ENCODE data around the gene GPR42. TPM values are rescaled to one million over a fixed set of nuclear protein-coding genes. Genes with fewer than 3 reads are reported as not detected.
"Not testable (repeated sequence)": the region's sequence is repeated elsewhere in the genome, so short reads cannot be mapped to it uniquely, and the experiment has no call there.

The GPR42 gene
- total RNA-seq, 1 donor from 2014 or later: 0.18 TPM

DNA sequence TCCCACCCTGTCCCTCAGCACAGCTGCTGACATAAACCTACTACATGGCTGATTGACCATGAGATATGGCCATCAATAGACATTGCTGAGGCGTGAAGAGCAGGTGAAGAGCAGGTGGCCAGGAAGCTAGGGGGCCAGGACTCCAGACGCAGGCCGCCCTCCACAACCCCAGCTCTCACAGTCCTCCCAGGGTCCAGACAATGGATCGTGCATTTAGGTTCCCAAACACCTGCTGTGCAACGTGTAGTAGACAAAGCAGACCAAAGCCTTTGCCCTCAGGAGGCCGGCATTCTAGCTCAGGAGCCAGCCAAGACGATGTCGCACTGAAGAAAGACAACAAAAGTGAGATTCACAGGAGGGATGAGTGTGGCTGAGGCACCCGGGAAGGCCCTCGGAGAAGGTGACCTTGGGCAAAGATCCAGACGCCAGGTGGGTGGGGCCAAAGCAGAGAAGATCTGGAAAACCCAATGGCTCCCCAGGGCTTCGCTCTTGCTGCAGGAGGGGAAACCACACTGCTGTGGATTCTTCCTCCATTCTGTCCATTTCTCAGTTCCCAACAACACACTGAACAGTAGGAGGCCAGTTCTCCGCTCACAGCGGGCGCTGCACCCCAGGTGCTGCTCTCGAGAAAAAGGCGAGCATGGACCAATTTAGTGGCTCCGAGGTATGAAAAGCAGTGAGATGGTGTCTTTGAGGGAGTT is 21.8 kb upstream of the GPR42 start:
- peak overlapping the region; percentile 57 for H3K27ac Mint-ChIP-seq
- no peaks in the 10 kb centered on the region for H3K9me3 Mint-ChIP-seq
- peaks cover 36% of the 10 kb centered on the region for H3K4me1 Mint-ChIP-seq (ENCODE audit: low read depth)
- intact Hi-C loops (cut with micrococcal nuclease): loop anchor here (5.0 kb wide), 2 partner anchors 82 to 192 kb away; partner anchors contain the start of gene USF2
- no peaks in the 10 kb centered on the region for H3K27me3 Mint-ChIP-seq (ENCODE audit: low read depth)
- H3K36me3 Mint-ChIP-seq (ENCODE audit: low read depth): no peaks in the 10 kb centered on the region
- no peak overlapping the region for H3K4me3 Mint-ChIP-seq (ENCODE audit: low read depth)
- DNase-seq (ENCODE audit: low spot score): no peak

DNA sequence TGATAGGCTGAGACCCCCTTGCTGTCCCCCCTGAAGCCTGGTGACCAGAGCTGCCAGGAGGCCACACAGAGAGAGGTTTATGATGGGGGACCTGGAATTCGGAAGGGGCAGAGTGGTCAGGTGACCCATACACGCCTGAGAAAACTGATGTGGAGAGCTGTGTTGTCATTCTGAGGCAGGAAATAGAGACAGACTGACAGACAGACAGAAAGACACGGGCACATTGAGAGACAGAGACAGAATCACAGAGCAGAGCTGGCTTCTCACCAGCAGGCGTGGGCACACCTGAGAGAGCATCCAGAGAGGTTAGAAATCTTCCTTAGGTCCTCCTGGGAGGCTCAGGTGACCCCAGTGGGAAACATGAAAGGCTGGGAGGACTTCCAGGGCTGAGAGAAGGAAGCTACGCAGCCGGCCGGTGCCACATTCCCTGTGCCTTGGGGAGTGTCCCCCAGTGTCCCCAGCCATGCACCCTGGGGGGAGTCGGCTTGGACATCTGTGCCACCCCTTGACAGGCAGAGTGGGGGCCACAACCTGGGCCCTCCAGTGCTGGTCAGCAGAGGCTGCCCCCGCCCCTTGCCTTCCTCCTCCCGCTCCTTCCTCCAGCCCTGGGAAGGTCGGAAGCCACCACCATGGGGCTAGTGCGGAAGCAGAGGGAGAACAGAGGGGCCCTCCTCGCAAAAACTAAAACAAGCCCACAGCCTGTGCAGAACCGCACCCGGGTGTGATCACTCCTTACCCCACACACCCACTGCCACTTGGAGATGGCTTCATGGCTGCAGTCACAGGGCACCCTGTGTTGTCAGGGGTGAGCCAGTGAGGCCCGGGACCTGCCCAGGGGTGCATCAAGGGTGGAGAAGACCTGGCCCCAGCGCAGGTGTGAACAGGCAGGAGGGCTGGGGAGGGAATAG is 21.0 kb upstream of the GPR42 start:
- H3K4me3 Mint-ChIP-seq (ENCODE audit: low read depth): no peak overlapping the region
- H3K9me3 Mint-ChIP-seq: no peaks in the 10 kb centered on the region
- peak overlapping the region; percentile 57 for H3K27ac Mint-ChIP-seq
- peaks cover 36% of the 10 kb centered on the region for H3K4me1 Mint-ChIP-seq (ENCODE audit: low read depth)
- no peak for DNase-seq (ENCODE audit: low spot score)
- no peaks in the 10 kb centered on the region for H3K27me3 Mint-ChIP-seq (ENCODE audit: low read depth)
- intact Hi-C loops (cut with micrococcal nuclease): loop anchor here (5.0 kb wide), 2 partner anchors 83 to 193 kb away; partner anchors contain the start of gene USF2
- no peaks in the 10 kb centered on the region for H3K36me3 Mint-ChIP-seq (ENCODE audit: low read depth)

DNA sequence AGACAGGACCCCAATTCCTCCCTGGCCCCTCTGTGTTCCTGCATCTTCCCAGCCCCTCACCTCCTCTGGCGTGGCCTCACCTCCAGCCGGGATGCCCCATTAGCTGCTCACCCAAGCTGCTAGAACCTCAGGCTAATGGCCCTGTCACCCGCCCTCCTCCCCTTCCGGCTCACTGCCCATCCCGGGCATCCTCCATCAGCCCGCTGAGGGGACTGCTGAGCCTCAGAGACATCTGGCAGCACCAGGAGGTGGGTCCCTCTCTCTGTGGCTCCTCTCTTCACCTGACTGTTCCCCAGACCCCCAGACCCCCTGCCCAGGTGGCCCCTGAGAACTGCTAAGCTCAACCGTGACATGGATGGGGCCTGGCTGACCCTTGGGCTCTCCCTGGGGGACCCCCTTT is 20.3 kb upstream of the GPR42 start:
- no peak for DNase-seq (ENCODE audit: low spot score)
- no peak overlapping the region for H3K27ac Mint-ChIP-seq
- no peaks in the 10 kb centered on the region for H3K36me3 Mint-ChIP-seq (ENCODE audit: low read depth)
- H3K27me3 Mint-ChIP-seq (ENCODE audit: low read depth): no peaks in the 10 kb centered on the region
- no peaks in the 10 kb centered on the region for H3K9me3 Mint-ChIP-seq
- H3K4me3 Mint-ChIP-seq (ENCODE audit: low read depth): no peak overlapping the region
- peaks cover 34% of the 10 kb centered on the region for H3K4me1 Mint-ChIP-seq (ENCODE audit: low read depth)
- intact Hi-C loops (cut with micrococcal nuclease): no loop called here

DNA sequence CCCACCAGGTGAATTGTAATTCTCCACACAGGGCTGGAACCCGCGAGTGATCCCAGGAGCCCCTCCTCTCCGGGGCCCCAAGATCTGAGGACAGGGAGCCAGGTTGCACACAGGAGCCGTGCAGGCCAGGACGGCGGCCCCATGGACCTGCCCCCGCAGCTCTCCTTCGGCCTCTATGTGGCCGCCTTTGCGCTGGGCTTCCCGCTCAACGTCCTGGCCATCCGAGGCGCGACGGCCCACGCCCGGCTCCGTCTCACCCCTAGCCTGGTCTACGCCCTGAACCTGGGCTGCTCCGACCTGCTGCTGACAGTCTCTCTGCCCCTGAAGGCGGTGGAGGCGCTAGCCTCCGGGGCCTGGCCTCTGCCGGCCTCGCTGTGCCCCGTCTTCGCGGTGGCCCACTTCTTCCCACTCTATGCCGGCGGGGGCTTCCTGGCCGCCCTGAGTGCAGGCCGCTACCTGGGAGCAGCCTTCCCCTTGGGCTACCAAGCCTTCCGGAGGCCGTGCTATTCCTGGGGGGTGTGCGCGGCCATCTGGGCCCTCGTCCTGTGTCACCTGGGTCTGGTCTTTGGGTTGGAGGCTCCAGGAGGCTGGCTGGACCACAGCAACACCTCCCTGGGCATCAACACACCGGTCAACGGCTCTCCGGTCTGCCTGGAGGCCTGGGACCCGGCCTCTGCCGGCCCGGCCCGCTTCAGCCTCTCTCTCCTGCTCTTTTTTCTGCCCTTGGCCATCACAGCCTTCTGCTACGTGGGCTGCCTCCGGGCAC is 19.3 kb upstream of the GPR42 start:
- DNase-seq (ENCODE audit: low spot score): no peak
- Mint-ChIP-seq H3K36me3 (ENCODE audit: low read depth) (no peaks in the 10 kb centered on the region), H3K27me3 (ENCODE audit: low read depth) (no peaks in the 10 kb centered on the region), H3K4me1 (ENCODE audit: low read depth) (peaks cover 24% of the 10 kb centered on the region), H3K27ac (no peak overlapping the region), H3K4me3 (ENCODE audit: low read depth) (no peak overlapping the region), H3K9me3 (no peaks in the 10 kb centered on the region)
- intact Hi-C loops (cut with micrococcal nuclease): loop anchor here (1.0 kb wide), 1 partner anchor 117 kb away; no protein-coding TSS in a partner anchor

DNA sequence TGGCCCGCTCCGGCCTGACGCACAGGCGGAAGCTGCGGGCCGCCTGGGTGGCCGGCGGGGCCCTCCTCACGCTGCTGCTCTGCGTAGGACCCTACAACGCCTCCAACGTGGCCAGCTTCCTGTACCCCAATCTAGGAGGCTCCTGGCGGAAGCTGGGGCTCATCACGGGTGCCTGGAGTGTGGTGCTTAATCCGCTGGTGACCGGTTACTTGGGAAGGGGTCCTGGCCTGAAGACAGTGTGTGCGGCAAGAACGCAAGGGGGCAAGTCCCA is 18.8 kb upstream of the GPR42 start:
- H3K27me3 Mint-ChIP-seq (ENCODE audit: low read depth): no peaks in the 10 kb centered on the region
- no peaks in the 10 kb centered on the region for H3K36me3 Mint-ChIP-seq (ENCODE audit: low read depth)
- intact Hi-C loops (cut with micrococcal nuclease): loop anchor here (1.0 kb wide), 1 partner anchor 116 kb away; no protein-coding TSS in a partner anchor
- H3K27ac Mint-ChIP-seq: no peak overlapping the region
- no peak for DNase-seq (ENCODE audit: low spot score)
- H3K4me1 Mint-ChIP-seq (ENCODE audit: low read depth): peaks cover 19% of the 10 kb centered on the region
- no peak overlapping the region for H3K4me3 Mint-ChIP-seq (ENCODE audit: low read depth)
- H3K9me3 Mint-ChIP-seq: no peaks in the 10 kb centered on the region

DNA sequence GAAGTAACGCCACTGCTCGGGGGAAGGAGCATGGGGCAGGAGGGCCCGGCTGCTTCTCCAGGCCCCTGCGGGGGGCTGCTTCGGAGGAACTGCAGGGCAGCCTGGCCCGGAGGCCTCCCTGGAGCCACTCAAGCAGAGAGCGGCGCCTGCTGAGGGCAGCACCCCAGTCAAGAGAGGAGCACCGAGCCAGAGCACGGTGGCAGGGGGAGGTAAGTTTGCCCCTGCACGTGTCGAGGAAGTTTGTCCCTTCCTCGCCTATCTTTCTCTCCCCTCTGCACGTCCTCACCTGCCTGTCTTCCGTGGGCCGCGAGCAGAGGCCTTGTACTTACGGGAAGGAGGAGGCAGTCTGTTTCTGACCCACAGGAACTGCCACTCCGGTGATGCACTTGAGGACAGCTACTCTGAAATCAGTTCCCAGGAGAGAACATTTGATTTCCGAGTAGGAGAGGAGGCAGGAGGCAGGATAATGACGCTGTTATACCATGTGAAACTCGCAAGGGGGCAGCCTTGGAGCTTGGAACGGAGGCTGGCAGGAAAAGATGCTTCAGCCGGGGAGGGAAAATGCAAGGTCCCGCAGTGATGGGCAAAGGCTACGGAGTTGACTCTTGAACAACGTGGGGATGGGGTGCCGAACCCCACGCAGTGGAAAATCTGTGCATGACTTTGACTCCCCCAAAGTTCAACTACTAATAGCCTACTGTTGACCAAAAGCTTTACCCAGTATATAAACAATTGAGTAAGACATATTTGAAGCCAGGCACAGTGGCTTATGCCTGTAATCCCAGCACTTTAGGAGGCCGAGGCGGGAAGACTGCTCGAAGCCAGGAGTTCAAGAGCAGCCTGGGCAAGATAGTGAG is 18.2 kb upstream of the GPR42 start:
- Mint-ChIP-seq H3K4me1 (ENCODE audit: low read depth) (peaks cover 15% of the 10 kb centered on the region), H3K36me3 (ENCODE audit: low read depth) (no peaks in the 10 kb centered on the region), H3K27ac (peak overlapping the region; percentile 33), H3K4me3 (ENCODE audit: low read depth) (no peak overlapping the region), H3K9me3 (no peaks in the 10 kb centered on the region), H3K27me3 (ENCODE audit: low read depth) (no peaks in the 10 kb centered on the region)
- peak; percentile 51 for DNase-seq (ENCODE audit: low spot score)
- intact Hi-C loops (cut with micrococcal nuclease): loop anchor here (1.0 kb wide), 2 partner anchors 116 to 143 kb away; no protein-coding TSS in a partner anchor

DNA sequence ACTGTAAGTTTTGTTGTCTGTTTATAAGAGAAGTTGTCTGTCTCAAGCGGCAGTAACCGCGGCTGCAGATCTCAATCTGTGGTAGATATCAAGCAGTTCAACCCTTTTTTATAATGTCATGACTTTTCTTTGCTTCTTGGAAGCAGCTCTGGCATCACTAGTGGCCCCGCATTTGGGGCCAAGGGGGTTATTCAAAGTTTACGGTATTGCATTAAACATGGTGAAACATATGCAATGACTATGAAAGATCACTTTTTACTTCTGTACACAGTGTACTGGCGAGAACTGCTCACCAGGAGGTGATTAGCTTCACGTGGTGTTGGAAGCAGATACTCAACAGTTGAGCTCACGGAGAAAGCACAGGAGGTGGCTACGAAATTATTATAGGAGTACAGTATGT is 17.2 kb upstream of the GPR42 start:
- H3K4me3 Mint-ChIP-seq (ENCODE audit: low read depth): no peak overlapping the region
- H3K27me3 Mint-ChIP-seq (ENCODE audit: low read depth): no peaks in the 10 kb centered on the region
- H3K27ac Mint-ChIP-seq: no peak overlapping the region
- H3K36me3 Mint-ChIP-seq (ENCODE audit: low read depth): no peaks in the 10 kb centered on the region
- intact Hi-C loops (cut with micrococcal nuclease): loop anchor here (1.0 kb wide), 1 partner anchor 142 kb away; no protein-coding TSS in a partner anchor
- H3K4me1 Mint-ChIP-seq (ENCODE audit: low read depth): peaks cover 16% of the 10 kb centered on the region
- no peak for DNase-seq (ENCODE audit: low spot score)
- H3K9me3 Mint-ChIP-seq: no peaks in the 10 kb centered on the region

DNA sequence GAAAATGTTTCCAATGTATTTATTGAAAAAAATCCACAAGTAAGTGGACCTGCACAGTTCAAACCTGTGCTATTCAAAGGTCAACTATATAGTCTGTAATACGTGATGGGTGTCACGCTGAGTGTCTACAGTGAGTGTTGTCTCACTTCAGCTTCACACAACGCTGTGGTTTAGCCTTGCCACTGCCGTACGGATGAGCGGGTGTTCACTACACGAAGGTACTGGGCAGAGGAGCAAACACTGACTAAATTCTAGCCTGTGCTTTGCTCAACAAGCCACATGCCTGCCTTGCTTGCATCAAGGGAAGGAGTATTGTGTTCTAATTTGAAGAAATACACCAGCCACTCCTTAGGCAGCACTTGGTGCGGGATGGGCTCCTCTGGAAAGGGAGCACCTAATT is 16.0 kb upstream of the GPR42 start:
- intact Hi-C loops (cut with micrococcal nuclease): no loop called here
- Mint-ChIP-seq H3K4me1 (ENCODE audit: low read depth) (peaks cover 14% of the 10 kb centered on the region), H3K9me3 (no peaks in the 10 kb centered on the region), H3K27ac (no peak overlapping the region), H3K27me3 (ENCODE audit: low read depth) (no peaks in the 10 kb centered on the region), H3K36me3 (ENCODE audit: low read depth) (no peaks in the 10 kb centered on the region), H3K4me3 (ENCODE audit: low read depth) (no peak overlapping the region)
- DNase-seq (ENCODE audit: low spot score): no peak

DNA sequence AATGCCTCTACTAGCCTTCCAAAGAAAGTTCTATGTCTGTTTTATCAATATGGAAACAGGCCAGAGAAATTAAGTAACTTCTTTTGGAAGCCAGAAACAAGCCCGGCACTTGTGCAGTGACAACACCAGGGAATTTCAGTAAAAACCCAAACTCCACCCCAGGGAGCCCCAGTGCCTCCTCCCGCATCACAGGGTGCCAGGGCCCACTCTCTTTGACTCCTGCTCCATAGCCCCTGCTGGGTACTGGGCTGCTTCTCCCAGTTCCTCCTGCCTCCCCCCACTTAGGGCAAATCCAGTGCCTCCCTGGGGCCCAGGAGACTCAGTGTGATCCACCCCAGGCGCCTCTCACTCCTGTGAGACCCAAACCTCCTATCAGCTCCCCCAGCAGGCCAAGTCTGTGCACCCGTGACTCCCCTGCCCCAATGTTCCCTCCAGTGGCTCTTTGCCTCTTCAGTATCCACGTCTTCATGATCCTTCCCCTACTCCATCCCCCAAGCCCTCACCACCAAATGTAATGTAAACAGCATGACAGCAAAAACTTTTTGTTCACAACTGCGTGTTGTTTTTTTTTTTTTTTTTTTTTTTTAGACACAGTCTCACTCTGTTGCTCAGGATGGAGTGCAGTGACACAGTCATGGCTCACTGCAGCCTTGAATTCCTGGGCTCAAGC is 14.9 kb upstream of the GPR42 start:
- Mint-ChIP-seq H3K9me3 (no peaks in the 10 kb centered on the region), H3K4me1 (ENCODE audit: low read depth) (peaks cover 14% of the 10 kb centered on the region), H3K27me3 (ENCODE audit: low read depth) (no peaks in the 10 kb centered on the region), H3K27ac (no peak overlapping the region), H3K4me3 (ENCODE audit: low read depth) (no peak overlapping the region), H3K36me3 (ENCODE audit: low read depth) (no peaks in the 10 kb centered on the region)
- no peak for DNase-seq (ENCODE audit: low spot score)
- intact Hi-C loops (cut with micrococcal nuclease): no loop called here

DNA sequence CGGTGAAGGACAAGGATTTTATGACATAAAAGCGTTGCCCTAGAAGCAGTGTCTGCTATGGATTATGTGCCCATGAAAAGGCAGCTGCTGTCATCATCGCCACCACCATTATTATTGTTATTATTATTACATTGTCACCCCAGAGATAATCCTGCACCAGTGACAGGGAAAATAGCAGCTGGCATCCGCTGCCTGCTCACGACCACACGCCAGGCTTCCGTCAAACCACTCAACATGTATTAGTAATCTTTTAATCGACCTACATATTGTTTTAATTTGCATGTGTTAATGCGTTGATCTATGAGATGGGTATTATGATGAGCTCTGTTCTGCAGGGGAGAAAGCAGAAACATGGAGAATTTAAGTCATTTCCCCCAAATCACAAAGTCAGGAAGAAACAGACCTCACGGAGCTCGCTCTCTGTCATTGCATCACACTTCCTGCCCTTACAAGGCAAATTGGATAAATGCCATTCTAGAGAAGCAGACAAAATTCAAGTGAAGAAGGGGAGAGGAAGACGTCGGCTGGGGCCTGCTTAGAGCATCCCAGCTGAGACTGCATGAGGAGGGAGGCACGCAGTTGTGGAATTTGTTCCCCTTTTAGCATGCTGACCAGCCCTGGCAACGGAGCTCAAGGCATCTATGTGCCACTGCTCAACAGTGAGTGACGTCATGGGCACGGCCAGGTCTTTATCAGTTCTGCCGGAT is 12.8 kb upstream of the GPR42 start, which contains the start of gene FFAR3:
Gene FFAR3 (plus strand): TSS at position 594 of the 707 bp plus-strand sequence. CDS start 431 bp downstream, outside the sequence.
- peak within 1 kb of the TSS; percentile 55 for H3K27ac Mint-ChIP-seq
- no peak for DNase-seq (ENCODE audit: low spot score)
- intact Hi-C loops (cut with micrococcal nuclease): no loop called here
- no peaks in the 10 kb centered on the region for H3K36me3 Mint-ChIP-seq (ENCODE audit: low read depth)
- H3K9me3 Mint-ChIP-seq: no peaks in the 10 kb centered on the region
- H3K4me3 Mint-ChIP-seq (ENCODE audit: low read depth): no peak within 1 kb of the TSS
- H3K27me3 Mint-ChIP-seq (ENCODE audit: low read depth): peaks cover 2% of the 10 kb centered on the region
- peaks cover 9% of the 10 kb centered on the region for H3K4me1 Mint-ChIP-seq (ENCODE audit: low read depth)

DNA sequence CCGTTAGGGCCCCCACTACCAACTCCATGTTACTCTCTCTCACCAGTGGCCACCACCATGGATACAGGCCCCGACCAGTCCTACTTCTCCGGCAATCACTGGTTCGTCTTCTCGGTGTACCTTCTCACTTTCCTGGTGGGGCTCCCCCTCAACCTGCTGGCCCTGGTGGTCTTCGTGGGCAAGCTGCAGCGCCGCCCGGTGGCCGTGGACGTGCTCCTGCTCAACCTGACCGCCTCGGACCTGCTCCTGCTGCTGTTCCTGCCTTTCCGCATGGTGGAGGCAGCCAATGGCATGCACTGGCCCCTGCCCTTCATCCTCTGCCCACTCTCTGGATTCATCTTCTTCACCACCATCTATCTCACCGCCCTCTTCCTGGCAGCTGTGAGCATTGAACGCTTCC is 12.0 kb upstream of the GPR42 start:
- H3K27me3 Mint-ChIP-seq (ENCODE audit: low read depth); H3K4me3 Mint-ChIP-seq (ENCODE audit: low read depth); H3K9me3 Mint-ChIP-seq; intact Hi-C loops (cut with micrococcal nuclease); H3K36me3 Mint-ChIP-seq (ENCODE audit: low read depth); H3K27ac Mint-ChIP-seq; DNase-seq (ENCODE audit: low spot score); H3K4me1 Mint-ChIP-seq (ENCODE audit: low read depth): not testable (repeated sequence)

Measured in activated T-helper 2 cell treated with anti-CD3 and anti-CD28 coated beads, Interferon-gamma antibody, Interleukin-2, Interleukin-4, amounts not matched to agents 10 μg/mL and 5 μg/mL and 100 μg/mL, durations not matched to agents 14 hours and 24 hours and 36 hours (primary cell).